DND-41 (cell line): Measurements from ENCODE around the gene ZHX3.

Experiments
- ATAC-seq: fragments of 200-7000 bp; cut with Tn5 transposase; 3 replicates; pipeline ENCODE4 v1.9.1; 2021; ENCODE audit warnings: low read depth; ENCODE audit not compliant: insufficient read depth
- DNase-seq: peaks from one replicate; pipeline ENCODE4 v3.0.0-alpha.2; 2020
- H2AFZ ChIP-seq: 2 replicates; pipeline ENCODE4 v1.6.0; 2012; ENCODE audit warnings: low read depth, low read length
- H3K27ac ChIP-seq: 2 replicates; pipeline ENCODE4 v1.5.1; 2012; ENCODE audit warnings: low read length, inconsistent platforms
- H3K27me3 ChIP-seq: fragments of 200-600 bp; sonication (generic); 2 replicates; pipeline ENCODE4 v1.6.0; 2012; ENCODE audit warnings: low read length, mild to moderate bottlenecking, inconsistent platforms; ENCODE audit not compliant: insufficient read depth, poor library complexity
- H3K36me3 ChIP-seq: 2 replicates; pipeline ENCODE4 v1.5.1; 2012; ENCODE audit warnings: low read length, inconsistent platforms; ENCODE audit not compliant: insufficient read depth
- H3K4me1 ChIP-seq: 2 replicates; pipeline ENCODE4 v1.5.1; 2012; ENCODE audit warnings: mild to moderate bottlenecking, low read length; ENCODE audit not compliant: insufficient read depth
- H3K4me2 ChIP-seq: 2 replicates; pipeline ENCODE4 v1.6.0; 2012; ENCODE audit warnings: mild to moderate bottlenecking, moderate library complexity, low read length, inconsistent platforms; ENCODE audit not compliant: insufficient read depth
- H3K4me3 ChIP-seq, 2 experiments: fragments of 200-600 bp in 1 of 2; shearing (Covaris generic) in 1 of 2; 2 replicates each; pipeline ENCODE4 v1.5.1; 2012 to 2016; ENCODE audit warnings: inconsistent platforms in 2 of 2, low read length in 2 of 2, mild to moderate bottlenecking in 2 of 2, low read depth in 1 of 2, moderate library complexity in 1 of 2
- H3K79me2 ChIP-seq: 2 replicates; pipeline ENCODE4 v1.6.0; 2012; ENCODE audit warnings: low read length, inconsistent platforms; ENCODE audit not compliant: insufficient read depth
- H3K9ac ChIP-seq: 2 replicates; pipeline ENCODE4 v1.6.0; 2012; ENCODE audit warnings: low read depth, mild to moderate bottlenecking, inconsistent platforms, low read length, moderate library complexity
- H3K9me3 ChIP-seq: 2 replicates; pipeline ENCODE4 v1.5.1; 2012; ENCODE audit warnings: low read length, moderate library complexity, mild to moderate bottlenecking, inconsistent platforms; ENCODE audit not compliant: insufficient read depth, severe bottlenecking
- H4K20me1 ChIP-seq: 2 replicates; pipeline ENCODE4 v1.6.0; 2012; ENCODE audit warnings: low read length; ENCODE audit not compliant: insufficient read depth
- CTCF ChIP-seq: IDR thresholded peaks from 2 replicates; pipeline ENCODE4 v1.5.1; 2012; ENCODE audit warnings: borderline replicate concordance, low read length, moderate library complexity, mild to moderate bottlenecking; ENCODE audit not compliant: poor library complexity, severe bottlenecking; ENCODE audit errors: extremely low read depth
- EZH2 ChIP-seq: IDR thresholded peaks from 3 replicates; pipeline ENCODE4 v1.6.1; 2012; ENCODE audit warnings: borderline replicate concordance, low read depth, mild to moderate bottlenecking, moderate library complexity, low read length, inconsistent platforms; ENCODE audit not compliant: severe bottlenecking

Gene ZHX3

GRCh38 chr20:41365777-41366545 is 48.4 kb upstream of the ZHX3 start:
- no peaks in the 10 kb centered on the region for H3K79me2 ChIP-seq
- no peaks in the 10 kb centered on the region for H3K4me1 ChIP-seq
- H3K4me3 ChIP-seq, result no peak overlapping the region
- no peaks in the 10 kb centered on the region for H3K9me3 ChIP-seq
- H3K4me2 ChIP-seq, result no peak overlapping the region
- H3K27ac ChIP-seq, result no peak overlapping the region
- no peaks in the 10 kb centered on the region for H4K20me1 ChIP-seq
- H2AFZ ChIP-seq, result no peak overlapping the region
- no peaks in the 10 kb centered on the region for H3K27me3 ChIP-seq
- TF ChIP-seq EZH2, result no peak
- no peak for TF ChIP-seq CTCF
- DNase-seq (no peak), ATAC-seq (no peak)
- no peak overlapping the region for H3K9ac ChIP-seq
- H3K36me3 ChIP-seq, result no peaks in the 10 kb centered on the region

- no peaks in the 10 kb centered on the region for H3K27me3 ChIP-seq
- H3K9ac ChIP-seq, result no peak overlapping the region
- no peaks in the 10 kb centered on the region for H3K79me2 ChIP-seq
- ATAC-seq (no peak), DNase-seq (no peak)
- TF ChIP-seq EZH2, result no peak
- H3K4me1 ChIP-seq, result no peaks in the 10 kb centered on the region
- no peak overlapping the region for H3K27ac ChIP-seq
- no peaks in the 10 kb centered on the region for H3K9me3 ChIP-seq
- no peak overlapping the region for H3K4me2 ChIP-seq
- H2AFZ ChIP-seq, result no peak overlapping the region
- H3K4me3 ChIP-seq, result no peak overlapping the region
- no peaks in the 10 kb centered on the region for H4K20me1 ChIP-seq
- H3K36me3 ChIP-seq, result no peaks in the 10 kb centered on the region
These were observed 47.6 kb upstream of the ZHX3 start for GRCh38 chr20:41364967-41365765.

- ATAC-seq (no peak), DNase-seq (no peak)
- no peaks in the 10 kb centered on the region for H3K27me3 ChIP-seq
- no peak overlapping the region for H3K4me2 ChIP-seq
- no peak overlapping the region for H3K9ac ChIP-seq
- no peaks in the 10 kb centered on the region for H3K36me3 ChIP-seq
- H2AFZ ChIP-seq, result no peak overlapping the region
- H3K27ac ChIP-seq, result no peak overlapping the region
- no peaks in the 10 kb centered on the region for H3K9me3 ChIP-seq
- H4K20me1 ChIP-seq, result peaks cover 3% of the 10 kb centered on the region; the same call in 1 of the 2 replicates
- no peaks in the 10 kb centered on the region for H3K4me1 ChIP-seq
- H3K79me2 ChIP-seq, result no peaks in the 10 kb centered on the region
- H3K4me3 ChIP-seq, result no peak overlapping the region
- TF ChIP-seq EZH2 (no peak), CTCF (no peak)
These were observed 46.8 kb upstream of the ZHX3 start for GRCh38 chr20:41364236-41364855.
